PC-9 (cell line): ENCODE results near the gene OR6B2.

Experiments used
- CTCF ChIP-seq: fragments of 200-600 bp; sonication (generic); conservative IDR thresholded peaks from 2 replicates; pipeline ENCODE4 v1.6.1; 2017; ENCODE audit warnings: mixed run types, antibody characterized with exemption, mild to moderate bottlenecking, moderate library complexity
- EZH2 ChIP-seq: fragments of 200-600 bp; sonication (generic); IDR thresholded peaks from 2 replicates; pipeline ENCODE4 v1.8.0; 2017; ENCODE audit warnings: antibody characterized with exemption, low read depth

- TF ChIP-seq CTCF = no peak
- TF ChIP-seq EZH2 = no peak
Observed at GRCh38 chr2:240002983-240003382, 27.2 kb downstream of the OR6B2 start.
